A549 (cell line): ENCODE data around the gene CMTM5. TPM values are rescaled to one million over a fixed set of nuclear protein-coding genes. Genes with fewer than 3 reads are reported as not detected.

Source experiments
- ATAC-seq, 2 experiments: fragments of 200-7000 bp in 1 of 2; fragments of >200 bp in 1 of 2; cut with Nextera tagmentation in 1 of 2; cut with Tn5 transposase in 1 of 2; 3 replicates each; pipeline versions ENCODE4 v1.8.0 to v1.9.1; 2018 to 2020; ENCODE audit warnings: mild to moderate bottlenecking in 1 of 2, moderate library complexity in 1 of 2
- CTCF ChIA-PET: fragments of 300-600 bp; sonication (Branson Sonifier 250); formaldehyde crosslinking; extraction: SDS; loops from one replicate; lab custom pipeline; 2021; ENCODE audit warnings: antibody characterized with exemption, inconsistent platforms; lab: Yijun Ruan, JAX
- POLR2A ChIA-PET: fragments of 350-600 bp; formaldehyde crosslinking; extraction: SDS; loops from one replicate; lab custom pipeline; 2021; ENCODE audit warnings: antibody characterized with exemption, inconsistent platforms; lab: Yijun Ruan, JAX
- DNase-seq, 2 experiments: peaks; one replicate each; pipeline versions ENCODE4 v3.0.0 to v3.0.0-alpha.2; 2011 to 2016; ENCODE audit warnings: low read depth in 1 of 2, low spot score in 1 of 2
- FAIRE-seq: peaks from 2 replicates; lab custom pipeline; 2011; peaks lifted over from hg19 to GRCh38; lab: Jason Lieb, UNC
- H3K27ac ChIP-seq, 2 experiments: fragments of >200 bp; sonication (Bioruptor Twin); formaldehyde crosslinking; 3 replicates each; pipeline ENCODE4 v1.5.1; 2016 to 2017
- H3K4me1 ChIP-seq: fragments of >200 bp; sonication (Bioruptor Twin); formaldehyde crosslinking; 3 replicates; pipeline ENCODE4 v1.6.1; 2016
- H3K4me2 ChIP-seq: fragments of >200 bp; sonication (Bioruptor Twin); formaldehyde crosslinking; 3 replicates; pipeline ENCODE4 v1.6.1; 2016
- H3K4me3 ChIP-seq: fragments of >200 bp; sonication (Bioruptor Twin); formaldehyde crosslinking; 3 replicates; pipeline ENCODE4 v1.5.1; 2016
- H3K9me3 ChIP-seq: fragments of >200 bp; sonication (Bioruptor Twin); formaldehyde crosslinking; 3 replicates; pipeline ENCODE4 v1.6.1; 2016
- CEBPB ChIP-seq, 2 experiments: fragments of >200 bp in 1 of 2; sonication (Bioruptor Twin) in 1 of 2; formaldehyde crosslinking in 1 of 2; IDR thresholded peaks; 2 replicates each; pipeline ENCODE4 v1.6.1; 2012 to 2016
- CTCF ChIP-seq: fragments of >200 bp; sonication (Bioruptor Twin); formaldehyde crosslinking; IDR thresholded peaks from 3 replicates; pipeline ENCODE4 v1.5.1; 2016
- E2F6 ChIP-seq: IDR thresholded peaks from 2 replicates; pipeline ENCODE4 v1.6.1; 2012; ENCODE audit warnings: low read depth, borderline replicate concordance
- GATA3 ChIP-seq: IDR thresholded peaks from 2 replicates; pipeline ENCODE4 v1.6.1; 2012; ENCODE audit warnings: borderline replicate concordance
- HES2 ChIP-seq: fragments of >200 bp; sonication (Bioruptor Twin); formaldehyde crosslinking; IDR thresholded peaks from 2 replicates; pipeline ENCODE4 v1.6.1; 2016
- HOXA7 ChIP-seq: fragments of 250-450 bp; sonication (Bioruptor Pico); IDR thresholded peaks from 2 replicates; pipeline ENCODE4 v1.5.0; 2020; ENCODE audit warnings: mild to moderate bottlenecking, moderate library complexity
- KDM1A ChIP-seq: fragments of 200-600 bp; sonication (generic); IDR thresholded peaks from 2 replicates; pipeline ENCODE4 v1.6.1; 2016; ENCODE audit warnings: low read depth, mild to moderate bottlenecking
- MAX ChIP-seq: IDR thresholded peaks from 2 replicates; pipeline ENCODE4 v1.6.1; 2012
- MYC ChIP-seq: IDR thresholded peaks from 2 replicates; pipeline ENCODE4 v1.6.1; 2012; ENCODE audit warnings: mild to moderate bottlenecking, inconsistent platforms, low read length, improper control_type of control experiment, borderline replicate concordance
- NFE2L2 ChIP-seq: fragments of 150-350 bp; conservative IDR thresholded peaks from 2 replicates; pipeline ENCODE4 v1.6.1; 2014; ENCODE audit warnings: low read length
- PHF8 ChIP-seq: fragments of 200-600 bp; sonication (generic); IDR thresholded peaks from 2 replicates; pipeline ENCODE4 v1.6.1; 2016; ENCODE audit warnings: low read depth, mild to moderate bottlenecking, antibody characterized with exemption, moderate library complexity, borderline replicate concordance
- POLR2AphosphoS2 ChIP-seq: conservative IDR thresholded peaks from 2 replicates; pipeline ENCODE4 v1.6.1; 2012; ENCODE audit warnings: low read length, improper control_type of control experiment, inconsistent platforms
- RAD21 ChIP-seq, 2 experiments: fragments of >200 bp in 1 of 2; sonication (Bioruptor Twin) in 1 of 2; formaldehyde crosslinking in 1 of 2; IDR thresholded peaks in 1 of 2; conservative IDR thresholded peaks in 1 of 2; 2 replicates in 1 of 2; 3 replicates in 1 of 2; pipeline ENCODE4 v1.6.1; 2012 to 2018; ENCODE audit warnings: inconsistent platforms in 1 of 2
- TP53 ChIP-seq: fragments of 250-450 bp; sonication (Bioruptor Pico); IDR thresholded peaks from 2 replicates; pipeline ENCODE4 v1.5.0; 2021; ENCODE audit warnings: mild to moderate bottlenecking, moderate library complexity
- USF2 ChIP-seq: fragments of 450-650 bp; IDR thresholded peaks from 2 replicates; pipeline ENCODE4 v1.6.1; 2014; ENCODE audit warnings: antibody characterized with exemption
- ZC3H11A ChIP-seq: fragments of 450-650 bp; IDR thresholded peaks from 2 replicates; pipeline ENCODE4 v1.6.1; 2014; ENCODE audit warnings: antibody characterized with exemption, mild to moderate bottlenecking
- ZFP36 ChIP-seq: fragments of 450-650 bp; IDR thresholded peaks from 2 replicates; pipeline ENCODE4 v1.6.1; 2014; ENCODE audit warnings: borderline replicate concordance; ENCODE audit not compliant: partially characterized antibody
- ZNF302 ChIP-seq: fragments of 250-450 bp; sonication (Bioruptor Pico); IDR thresholded peaks from 2 replicates; pipeline ENCODE4 v1.9.0; 2021; ENCODE audit warnings: inconsistent platforms, mild to moderate bottlenecking, moderate library complexity
- WGBS: methylation state at CpG from one replicate; pipeline ENCODE4 v1.1.6; 2017; ENCODE audit errors: missing lambda C conversion rate; 5-methylcytosine and 5-hydroxymethylcytosine counted together
- polyA plus RNA-seq, 4 experiments: library from polyadenylated mRNA; depleted of rRNA in 3 of 4; stranded (reverse); fragments of >200 nt; fragmentation: RNase III in 1 of 4; extraction: RNeasy Plus Mini Kit Qiagen cat#74134 plus additional on column Dnase treatment in 1 of 4; gene quantifications; 2 replicates in 3 of 4; 3 replicates in 1 of 4; pipeline ENCODE4 v1.2.3, GENCODE V29; 2011 to 2017

Gene CMTM5
- polyA plus RNA-seq, 2 of the 4 experiments (the other 2 are of a cell fraction) = not detected

- TF ChIP-seq POLR2AphosphoS2 = no peak
- TF ChIP-seq HES2 = no peak
- no peak for TF ChIP-seq E2F6
- TF ChIP-seq MYC = no peak
- TF ChIP-seq NFE2L2 = no peak
- no peak for TF ChIP-seq ZFP36
- TF ChIP-seq MAX = no peak
- TF ChIP-seq ZNF302 = no peak
- TF ChIP-seq CTCF = no peak
- ChIA-PET CTCF (interaction anchor here (0.8 to 11.1 kb wide), 8 partner anchors 8 to 111 kb away, joined by 3 to 186 read pairs (median 34); no protein-coding TSS in a partner anchor), POLR2A (no interaction called here)
- no peak overlapping the region for H3K27ac ChIP-seq
- H3K9me3 ChIP-seq = no peaks in the 10 kb centered on the region
- FAIRE-seq = no peak
- no peak for ATAC-seq
- no peak overlapping the region for H3K4me3 ChIP-seq
- no peak overlapping the region for H3K4me2 ChIP-seq
- H3K4me1 ChIP-seq = no peaks in the 10 kb centered on the region
- 33% methylated on average over 4 of the region's 11 CpGs for WGBS
- DNase-seq = no peak
Observed at GRCh38 chr14:23377198-23377550, 328 bp downstream of the CMTM5 start.

- WGBS = 58% methylated on average over 12 of the region's 14 CpGs
- no peak overlapping the region for H3K27ac ChIP-seq
- no peak for DNase-seq
- no peak for ATAC-seq
- POLR2A ChIA-PET = no interaction called here
- no peaks in the 10 kb centered on the region for H3K9me3 ChIP-seq
- H3K4me2 ChIP-seq = no peak overlapping the region
- CTCF ChIA-PET = interaction anchor here (0.8 to 11.1 kb wide), 10 partner anchors 8 to 112 kb away, joined by 3 to 186 read pairs (median 14); partner anchors contain the start of gene MYH7
- H3K4me1 ChIP-seq = no peaks in the 10 kb centered on the region
- TF ChIP-seq RAD21 (conservative IDR thresholded peaks at IDR 0.05 in 1 of 2, IDR thresholded peaks at IDR 0.05 in 1 of 2) (no peak), ZNF302 (no peak), CEBPB (IDR thresholded peaks at IDR 0.05) (no peak), HOXA7 (no peak)
- H3K4me3 ChIP-seq = no peak overlapping the region
- FAIRE-seq = no peak
Observed at GRCh38 chr14:23377573-23378563, 1.0 kb downstream of the CMTM5 start.

GRCh38 chr14:23378612-23379220, 1.9 kb downstream of the CMTM5 start:
- ChIA-PET POLR2A (no interaction called here), CTCF (interaction anchor here (1.4 to 11.1 kb wide), 16 partner anchors 11 to 259 kb away, joined by 3 to 186 read pairs (median 20); partner anchors contain the start of genes MYH7, PABPN1 and SLC22A17)
- FAIRE-seq = no peak
- 46% methylated on average over 11 of the region's 11 CpGs for WGBS
- H3K4me2 ChIP-seq = no peak overlapping the region
- no peaks in the 10 kb centered on the region for H3K4me1 ChIP-seq
- TF ChIP-seq USF2 (no peak), GATA3 (no peak), MAX (no peak), ZFP36 (no peak), KDM1A (no peak), ZC3H11A (no peak), PHF8 (no peak), HOXA7 (no peak), TP53 (no peak)
- H3K9me3 ChIP-seq = no peaks in the 10 kb centered on the region
- no peak for ATAC-seq
- H3K27ac ChIP-seq = no peak overlapping the region
- DNase-seq = no peak
- no peak overlapping the region for H3K4me3 ChIP-seq
